K562 (cell line): ENCODE data around the gene DYNLL1. TPM values are rescaled to one million over a fixed set of nuclear protein-coding genes. Genes with fewer than 3 reads are reported as not detected.

Source experiments
- AFF1 ChIP-seq, 2 experiments: fragments of 450-650 bp; IDR thresholded peaks; 2 replicates each; pipeline ENCODE4 v1.6.1; 2018; ENCODE audit warnings: mild to moderate bottlenecking in 2 of 2, low read depth in 1 of 2; ENCODE audit not compliant: partially characterized antibody in 2 of 2
- ARID2 ChIP-seq: fragments of 450-650 bp; IDR thresholded peaks from 2 replicates; pipeline ENCODE4 v1.6.1; 2017; ENCODE audit warnings: antibody characterized with exemption, mild to moderate bottlenecking
- ESRRA ChIP-seq: fragments of 450-650 bp; IDR thresholded peaks from 2 replicates; pipeline ENCODE4 v1.6.1; 2014; ENCODE audit warnings: low read depth, mild to moderate bottlenecking, moderate library complexity, borderline replicate concordance
- FOXK2 ChIP-seq, 2 experiments: fragments of 450-650 bp; IDR thresholded peaks in 1 of 2; conservative IDR thresholded peaks in 1 of 2; 2 replicates each; pipeline ENCODE4 v1.6.1; 2016; ENCODE audit warnings: low read depth in 2 of 2, mild to moderate bottlenecking in 1 of 2
- HDAC1 ChIP-seq, 2 experiments: fragments of 450-650 bp; IDR thresholded peaks; 2 replicates each; pipeline ENCODE4 v1.6.1; 2016 to 2017; ENCODE audit warnings: inconsistent platforms in 1 of 2, mild to moderate bottlenecking in 1 of 2, moderate library complexity in 1 of 2
- MEIS2 ChIP-seq: fragments of 450-650 bp; IDR thresholded peaks from 2 replicates; pipeline ENCODE4 v1.6.1; 2014; ENCODE audit warnings: mild to moderate bottlenecking; ENCODE audit not compliant: partially characterized antibody
- MNT ChIP-seq, 2 experiments: fragments of 450-650 bp; conservative IDR thresholded peaks; 2 replicates each; pipeline ENCODE4 v1.6.1; 2017; ENCODE audit warnings: mild to moderate bottlenecking in 2 of 2, moderate library complexity in 2 of 2
- MYC ChIP-seq, 2 experiments: fragments of 250-450 bp in 1 of 2; sonication (Bioruptor Pico) in 1 of 2; IDR thresholded peaks; 2 replicates each; pipeline versions ENCODE4 v1.5.1 to v1.6.1; 2012 to 2021; ENCODE audit warnings: low read depth in 2 of 2, borderline replicate concordance in 1 of 2, improper control_type of control experiment in 1 of 2, low read length in 1 of 2, mild to moderate bottlenecking in 1 of 2, moderate library complexity in 1 of 2
- NCOA4 ChIP-seq: fragments of 450-650 bp; IDR thresholded peaks from 2 replicates; pipeline ENCODE4 v1.6.1; 2018; ENCODE audit warnings: mild to moderate bottlenecking; ENCODE audit not compliant: partially characterized antibody
- NEUROD1 ChIP-seq: fragments of 150-350 bp; IDR thresholded peaks from 2 replicates; pipeline ENCODE4 v1.6.1; 2014; ENCODE audit warnings: borderline replicate concordance, low read length, low read depth; ENCODE audit not compliant: partially characterized antibody
- SIN3A ChIP-seq, 2 experiments: fragments of 150-350 bp in 1 of 2; IDR thresholded peaks; 2 replicates each; pipeline ENCODE4 v1.6.1; 2011 to 2016; ENCODE audit warnings: borderline replicate concordance in 2 of 2, low read depth in 2 of 2, low read length in 2 of 2, mild to moderate bottlenecking in 2 of 2, moderate library complexity in 2 of 2; ENCODE audit not compliant: control insufficient read depth in 1 of 2
- TAF15 ChIP-seq: fragments of 200-400 bp; formaldehyde crosslinking; IDR thresholded peaks from 2 replicates; pipeline ENCODE4 v1.6.1; 2017; ENCODE audit warnings: mild to moderate bottlenecking, low read depth, low read length, moderate library complexity
- TEAD4 ChIP-seq, 2 experiments: sonication (generic) in 1 of 2; formaldehyde crosslinking in 1 of 2; IDR thresholded peaks; 2 replicates each; pipeline versions ENCODE4 v1.6.1 to v1.8.0; 2012 to 2022; ENCODE audit warnings: borderline replicate concordance in 1 of 2, inconsistent platforms in 1 of 2, low read length in 1 of 2, mild to moderate bottlenecking in 1 of 2, missing genetic modification reagents in 1 of 2
- TOE1 ChIP-seq, 2 experiments: fragments of 450-650 bp in 1 of 2; sonication (generic) in 1 of 2; formaldehyde crosslinking in 1 of 2; IDR thresholded peaks; 2 replicates each; pipeline versions ENCODE4 v1.7.1 to v1.8.0; 2016 to 2022; ENCODE audit warnings: borderline replicate concordance in 2 of 2, mild to moderate bottlenecking in 2 of 2, antibody characterized with exemption in 1 of 2, inconsistent platforms in 1 of 2, low read depth in 1 of 2, missing genetic modification reagents in 1 of 2, moderate library complexity in 1 of 2
- YY1 ChIP-seq, 3 experiments: IDR thresholded peaks; 2 replicates each; pipeline ENCODE4 v1.6.1; 2011; ENCODE audit warnings: low read length in 2 of 3, mild to moderate bottlenecking in 2 of 3, moderate library complexity in 2 of 3, borderline replicate concordance in 1 of 3, control low read depth in 1 of 3, low read depth in 1 of 3; ENCODE audit not compliant: insufficient read depth in 3 of 3, insufficient replicate concordance in 2 of 3, control insufficient read depth in 1 of 3, insufficient read length in 1 of 3; ENCODE audit errors: extremely low read depth in 1 of 3
- ZNF224 ChIP-seq: sonication (generic); formaldehyde crosslinking; IDR thresholded peaks from 2 replicates; pipeline ENCODE4 v1.8.0; 2022; ENCODE audit warnings: mild to moderate bottlenecking, missing genetic modification reagents
- ZNF354B ChIP-seq: fragments of 250-450 bp; sonication (Bioruptor Pico); IDR thresholded peaks from 2 replicates; pipeline ENCODE4 v1.4.0; 2020
- ZNF507 ChIP-seq: conservative IDR thresholded peaks from 2 replicates; pipeline ENCODE4 v1.6.1; 2017; ENCODE audit warnings: missing genetic modification characterization, missing compliant biosample characterization
- ZNF551 ChIP-seq: fragments of 250-450 bp; sonication (Bioruptor Pico); IDR thresholded peaks from 2 replicates; pipeline ENCODE4 v1.5.0; 2021; ENCODE audit warnings: mild to moderate bottlenecking, moderate library complexity
- polyA plus RNA-seq, 8 experiments: library from polyadenylated mRNA; depleted of rRNA in 4 of 8; stranded (reverse) in 5 of 8; unstranded in 3 of 8; fragments of >200 nt; fragmentation: Nextera tagmentation in 2 of 8; fragmentation: Illumina TruSeq in 1 of 8; extraction: Ambion mirVana in 2 of 8; extraction: Trizol in 1 of 8; gene quantifications; 2 replicates each; pipeline versions ENCODE4 v1.2.1 to v1.2.3, GENCODE V29; 2011 to 2014; ENCODE audit warnings: inconsistent platforms in 1 of 8, missing spikeins in 1 of 8
- total RNA-seq, 7 experiments: library from RNA; depleted of rRNA in 6 of 7; stranded (reverse); fragments of >200 nt in 6 of 7; fragmentation: Illumina TruSeq in 2 of 7; extraction: Trizol in 2 of 7; gene quantifications; 2 replicates each; pipeline versions ENCODE4 v1.2.1 to v1.2.3, GENCODE V29; 2011 to 2021; ENCODE audit warnings: low replicate concordance in 1 of 7

Gene DYNLL1
- total and polyA plus RNA-seq, 9 of the 15 experiments (the other 6 are each of a cell fraction or from before 2014, with no cell fraction given), result 303 to 1,112 (median 468) TPM

- TF ChIP-seq ZNF354B (CRISPR knock-in tag) (no peak), FOXK2 (conservative IDR thresholded peaks at IDR 0.05 in 1 of 2, IDR thresholded peaks at IDR 0.05 in 1 of 2; ENCODE audit: low read depth in 2 of 2) (no peak), TOE1 (IDR thresholded peaks at IDR 0.05; ENCODE audit: borderline replicate concordance) (peak; percentile 15; the same call in 1 of the 2 replicates), TOE1 (CRISPR knock-in tag; IDR thresholded peaks at IDR 0.05; ENCODE audit: borderline replicate concordance, low read depth) (no peak), HDAC1 (IDR thresholded peaks at IDR 0.05) (0 out of 4 replicates have a peak, but pooled peaks of 1 of the 2 experiments have one; percentile 5), TAF15 (no peak), ZNF224 (CRISPR knock-in tag) (no peak), MEIS2 (peak; percentile 47), SIN3A (IDR thresholded peaks at IDR 0.05; ENCODE audit: borderline replicate concordance in 2 of 2, control insufficient read depth in 1 of 2, low read depth in 2 of 2, low read length in 2 of 2) (0 out of 4 replicates have a peak, but pooled peaks have one; percentile 7 to 57), AFF1 (IDR thresholded peaks at IDR 0.05; ENCODE audit: low read depth in 1 of 2, partially characterized antibody in 2 of 2) (no peak), ARID2 (no peak), ZNF507 (no peak), ESRRA (0 out of 2 replicates have a peak, but pooled peaks have one; percentile 14), ZNF551 (CRISPR knock-in tag) (no peak), NEUROD1 (peak; percentile 85), YY1 (IDR thresholded peaks at IDR 0.05; ENCODE audit: borderline replicate concordance in 1 of 3, control insufficient read depth in 1 of 3, extremely low read depth in 1 of 3, insufficient read depth in 3 of 3, insufficient read length in 1 of 3, insufficient replicate concordance in 2 of 3, low read depth in 1 of 3, low read length in 2 of 3) (peak in 1 of 3 experiments; percentile 11), TEAD4 (IDR thresholded peaks at IDR 0.05; ENCODE audit: low read length) (peak; percentile 24; the same call in 1 of the 2 replicates), TEAD4 (CRISPR knock-in tag; IDR thresholded peaks at IDR 0.05; ENCODE audit: borderline replicate concordance) (no peak), NCOA4 (no peak), MNT (conservative IDR thresholded peaks at IDR 0.05) (peak in 1 of 2 experiments; percentile 43; a peak in 1 of 4 replicates), MYC (IDR thresholded peaks at IDR 0.05; ENCODE audit: low read depth, low read length) (peak; percentile 42; the same call in 1 of the 2 replicates), MYC (CRISPR knock-in tag; IDR thresholded peaks at IDR 0.05; ENCODE audit: borderline replicate concordance, low read depth) (no peak)
- TF ChIP-seq, all 486 proteins: peak for 29
Observed at GRCh38 chr12:120468325-120468820, 27.5 kb upstream of the DYNLL1 start (continued).
